GM12872 (cell line): Measurements from ENCODE around the gene KAZN.

Experiments
- TF ChIP-seq, protein P1 (sequence below): IDR thresholded peaks from 3 replicates; pipeline ENCODE4 v1.5.1; 2011; ENCODE audit warnings: low read depth, mild to moderate bottlenecking, low read length, moderate library complexity; ENCODE audit not compliant: insufficient read depth

KAZN gene

DNA sequence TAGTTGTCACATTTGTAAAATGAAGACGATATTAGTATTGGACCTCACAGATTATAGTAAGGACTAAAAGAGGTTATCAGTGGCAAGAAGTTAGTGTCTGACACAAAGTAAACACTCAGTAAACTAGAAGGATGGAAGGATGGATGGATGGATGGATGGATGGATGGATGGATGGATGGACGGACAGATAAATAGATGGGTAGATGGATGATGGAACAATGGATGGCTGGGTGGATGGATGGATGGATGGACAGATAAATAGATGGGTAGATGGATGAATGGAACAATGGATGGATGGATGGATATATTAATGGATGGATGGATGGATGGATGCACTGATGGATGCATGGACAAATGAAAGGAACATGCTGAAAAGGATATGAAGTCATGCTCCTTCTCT lies 22.3 kb upstream of the KAZN start:
- TF ChIP-seq, protein P1, sequence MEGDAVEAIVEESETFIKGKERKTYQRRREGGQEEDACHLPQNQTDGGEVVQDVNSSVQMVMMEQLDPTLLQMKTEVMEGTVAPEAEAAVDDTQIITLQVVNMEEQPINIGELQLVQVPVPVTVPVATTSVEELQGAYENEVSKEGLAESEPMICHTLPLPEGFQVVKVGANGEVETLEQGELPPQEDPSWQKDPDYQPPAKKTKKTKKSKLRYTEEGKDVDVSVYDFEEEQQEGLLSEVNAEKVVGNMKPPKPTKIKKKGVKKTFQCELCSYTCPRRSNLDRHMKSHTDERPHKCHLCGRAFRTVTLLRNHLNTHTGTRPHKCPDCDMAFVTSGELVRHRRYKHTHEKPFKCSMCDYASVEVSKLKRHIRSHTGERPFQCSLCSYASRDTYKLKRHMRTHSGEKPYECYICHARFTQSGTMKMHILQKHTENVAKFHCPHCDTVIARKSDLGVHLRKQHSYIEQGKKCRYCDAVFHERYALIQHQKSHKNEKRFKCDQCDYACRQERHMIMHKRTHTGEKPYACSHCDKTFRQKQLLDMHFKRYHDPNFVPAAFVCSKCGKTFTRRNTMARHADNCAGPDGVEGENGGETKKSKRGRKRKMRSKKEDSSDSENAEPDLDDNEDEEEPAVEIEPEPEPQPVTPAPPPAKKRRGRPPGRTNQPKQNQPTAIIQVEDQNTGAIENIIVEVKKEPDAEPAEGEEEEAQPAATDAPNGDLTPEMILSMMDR = no peak

DNA sequence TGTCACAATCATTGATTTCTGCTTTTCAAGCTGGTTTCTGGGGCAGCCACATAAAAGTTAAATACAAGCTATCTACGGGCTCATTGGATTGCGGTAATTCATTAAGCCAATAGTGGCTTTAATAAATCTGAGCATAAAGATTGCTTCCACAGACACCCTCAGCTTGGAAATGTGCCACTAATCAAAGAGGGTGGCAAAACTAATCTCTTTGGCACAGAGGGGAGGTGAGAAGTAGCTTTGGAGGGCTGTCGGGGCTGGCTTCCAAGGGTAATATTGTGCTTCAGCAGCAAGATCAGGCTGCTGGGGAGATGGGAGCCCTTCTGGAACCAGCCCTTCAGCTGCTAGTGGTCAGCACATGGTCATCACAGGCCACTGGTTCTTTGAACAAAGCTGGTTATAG lies 21.2 kb upstream of the KAZN start:
- TF ChIP-seq, protein P1 = no peak

- TF ChIP-seq, protein P1 = no peak
These were observed 20.3 kb upstream of the KAZN start for GRCh38 chr1:14578156-14578555.

GRCh38 chr1:14580986-14581385 lies 17.5 kb upstream of the KAZN start:
- TF ChIP-seq, protein P1 = no peak

DNA sequence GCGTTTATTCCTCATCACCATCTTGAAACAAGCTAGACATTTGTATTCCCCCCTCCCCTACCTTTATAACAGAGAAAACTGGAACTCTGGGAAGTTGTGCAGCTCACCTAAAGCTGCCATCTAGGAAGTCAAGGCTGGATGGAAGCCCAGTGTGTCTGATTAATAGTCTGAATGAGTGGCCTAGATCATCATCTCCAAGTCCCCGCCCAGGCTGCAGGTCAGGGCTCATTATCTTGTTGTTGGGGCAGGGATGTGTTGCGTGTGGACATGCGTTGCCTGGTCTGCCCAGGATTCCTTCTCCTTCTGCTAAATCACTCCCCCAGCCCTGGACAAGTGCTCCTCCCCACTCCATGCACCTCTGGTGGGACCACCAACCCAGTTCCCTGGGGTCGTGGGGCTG lies 14.7 kb upstream of the KAZN start:
- TF ChIP-seq, protein P1 = no peak

GRCh38 chr1:14585728-14586127 lies 12.8 kb upstream of the KAZN start:
- TF ChIP-seq, protein P1 = no peak

- TF ChIP-seq, protein P1 = no peak
These were observed 7.9 kb upstream of the KAZN start for GRCh38 chr1:14590411-14591180.
